Heart left ventricle (tissue), 16 donors: ENCODE data around the gene PUS3. TPM values are rescaled to one million over a fixed set of nuclear protein-coding genes. Genes with fewer than 3 reads are reported as not detected.

ENCODE experiments used
- ATAC-seq, 4 donors: fragments of 200-7000 bp; cut with Tn5 transposase; one replicate each; pipeline ENCODE4 v1.9.1; 2020 to 2022; ENCODE audit warnings: moderate library complexity in 4 of 4, mild to moderate bottlenecking in 3 of 4, moderate number of reproducible peaks in 1 of 4
- DNase-seq, 5 donors: peaks; one replicate each; pipeline ENCODE4 v3.0.0-alpha.2; 2020
- H3K27ac ChIP-seq, 12 donors: fragments of 200-600 bp; sonication (generic) in 4 of 12; one replicate each; pipeline versions ENCODE4 v1.5.0 to v1.8.0; 2016 to 2022; ENCODE audit warnings: mild to moderate bottlenecking in 2 of 12
- H3K27me3 ChIP-seq, 9 donors: fragments of 200-600 bp; sonication (generic) in 2 of 9; one replicate each; pipeline versions ENCODE4 v1.5.1 to v1.8.0; 2016 to 2022; ENCODE audit warnings: mild to moderate bottlenecking in 3 of 9
- H3K36me3 ChIP-seq, 9 donors: fragments of 200-600 bp; sonication (generic) in 2 of 9; one replicate each; pipeline versions ENCODE4 v1.5.0 to v1.8.0; 2018 to 2022; ENCODE audit warnings: mild to moderate bottlenecking in 2 of 9
- H3K4me1 ChIP-seq, 12 donors: fragments of 200-600 bp; sonication (generic) in 4 of 12; one replicate each; pipeline versions ENCODE4 v1.5.0 to v1.8.0; 2016 to 2022; ENCODE audit warnings: mild to moderate bottlenecking in 3 of 12
- H3K4me3 ChIP-seq, 12 donors: fragments of 200-600 bp; sonication (generic) in 4 of 12; one replicate each; pipeline versions ENCODE4 v1.5.0 to v1.8.0; 2017 to 2022; ENCODE audit warnings: mild to moderate bottlenecking in 9 of 12, moderate library complexity in 4 of 12
- H3K9me3 ChIP-seq, 12 donors: fragments of 200-600 bp; sonication (generic) in 4 of 12; one replicate each; pipeline versions ENCODE4 v1.5.0 to v1.8.0; 2016 to 2022; ENCODE audit warnings: mild to moderate bottlenecking in 1 of 12
- CTCF ChIP-seq, 12 donors: fragments of 200-600 bp; sonication (generic) in 4 of 12; IDR thresholded peaks; one replicate each; pipeline versions ENCODE4 v1.5.0 to v1.8.0; 2018 to 2022; ENCODE audit warnings: antibody characterized with exemption in 12 of 12, mild to moderate bottlenecking in 5 of 12
- POLR2A ChIP-seq, 2 donors: fragments of 450-650 bp; IDR thresholded peaks; one replicate each; pipeline ENCODE4 v1.6.1; 2017; ENCODE audit warnings: antibody characterized with exemption in 2 of 2, mild to moderate bottlenecking in 2 of 2, moderate library complexity in 2 of 2
- WGBS, 4 donors: extraction: QIAGEN DNeasy Blood & Tissue Kit in 2 of 4; methylation state at CpG; one replicate each; pipeline versions ENCODE4 v1.1.5 to v1.1.7; 2013 to 2018; 5-methylcytosine and 5-hydroxymethylcytosine counted together
- intact Hi-C, 10 donors: fragments of 100-400 bp; cut with DNase I; formaldehyde crosslinking; loops; one replicate each; pipeline versions ENCODE4 v1.11.1 to v1.14.2; 2022
- polyA plus RNA-seq, 2 donors: library from polyadenylated mRNA; stranded (reverse); fragments of 200-250 nt; gene quantifications; one replicate each; pipeline ENCODE4 v1.2.3, GENCODE V29; 2013
- total RNA-seq, 9 donors: library from RNA; depleted of rRNA in 2 of 9; stranded (reverse); fragments of >200 nt in 2 of 9; fragmentation: NEBNext Ultra II Directional in 3 of 9; extraction: Animal tissue kit (Norgen Biotek cat#: 25700) in 3 of 9; gene quantifications; one replicate each; pipeline versions ENCODE4 v1.1.0 to v1.2.4, GENCODE V29; 2016 to 2023
- donor health status: ischemic (EF 13 %, LVEDD 7.1; RV severe dilation, severe dysfunction).
- donor health status: healthy with polysubstance abuse.
- donor health status: DM: no; HTN: yes; CAD: no.
- donor health status: DM: no; HTN: no; CAD: no.
- donor health status: ischemic (EF 25% LVEDD 6.9; RV normal size, moderate dysfunction).
- donor health status: ischemic (EF 25% LVEDD 5.7; RV mildly dilated, moderate dysfunction).
- donor health status: healthy.
- donor health status: DM: yes; HTN: yes; CAD: no.
- donor health status: ischemic (EF 35%, LVEDD 5.7; RV mildly dilated, moderate dysfunction).
- donor health status: nonischemic (EF 11% LVEDD 7.7; RV severe dilation, severe dysfunction).
- donor health status: DM: yes; HTN: yes; CAD: no.
- donor health status: PGD.
- donor health status: ischemic (EF 29% LVEDD 5.4; RV normal size, mild dysfunction).
- donor health status: nonischemic (EF 23%, LVEDD 6.1; RV moderate dilation, normal function).

Gene PUS3
- total and polyA plus RNA-seq, 11 donors: 5.4 to 11.0 (median 8.3) TPM

GRCh38 chr11:125932301-125932700 is 29.3 kb upstream of the PUS3 start:
- TF ChIP-seq POLR2A (IDR thresholded peaks at IDR 0.05) (no peak), CTCF (IDR thresholded peaks at IDR 0.05) (no peak)
- Histone ChIP-seq H3K27ac (no peak overlapping the region), H3K4me3 (no peak overlapping the region), H3K36me3 (no peaks in the 10 kb centered on the region), H3K4me1 (no peaks in the 10 kb centered on the region), H3K9me3 (no peaks in the 10 kb centered on the region), H3K27me3 (peaks cover 0 to 6% (median 0%) of the 10 kb centered on the region in 9 donors)
- no peak for ATAC-seq
- intact Hi-C loops: no loop called here
- 80 to 82% (median 81%) methylated on average over 9 of the region's 9 CpGs for WGBS, 4 donors
- DNase-seq: no peak

- H3K36me3 ChIP-seq: no peaks in the 10 kb centered on the region
- no peak overlapping the region for H3K27ac ChIP-seq
- TF ChIP-seq CTCF (IDR thresholded peaks at IDR 0.05) (no peak), POLR2A (IDR thresholded peaks at IDR 0.05) (no peak)
- no peaks in the 10 kb centered on the region for H3K4me1 ChIP-seq
- DNase-seq (no peak), ATAC-seq (no peak)
- intact Hi-C loops: no loop called here
- 87 to 89% (median 88%) methylated on average over 6 of the region's 6 CpGs for WGBS, 4 donors
- peaks cover 0 to 6% (median 0%) of the 10 kb centered on the region in 9 donors for H3K27me3 ChIP-seq
- H3K4me3 ChIP-seq: no peak overlapping the region
- H3K9me3 ChIP-seq: no peaks in the 10 kb centered on the region
Observed at GRCh38 chr11:125931668-125932067, 28.7 kb upstream of the PUS3 start.

- no peaks in the 10 kb centered on the region for H3K36me3 ChIP-seq
- TF ChIP-seq POLR2A (IDR thresholded peaks at IDR 0.05): no peak
- 80 to 84% (median 83%) methylated on average over 3 of the region's 3 CpGs for WGBS, 4 donors
- ATAC-seq: no peak
- H3K27me3 ChIP-seq: peaks cover 0 to 6% (median 0%) of the 10 kb centered on the region in 9 donors
- H3K9me3 ChIP-seq: no peaks in the 10 kb centered on the region
- no peak for DNase-seq
- intact Hi-C loops: no loop called here
- no peak overlapping the region for H3K4me3 ChIP-seq
- H3K4me1 ChIP-seq: no peaks in the 10 kb centered on the region
- no peak overlapping the region for H3K27ac ChIP-seq
Observed at GRCh38 chr11:125931116-125931515, 28.1 kb upstream of the PUS3 start.

GRCh38 chr11:125930076-125930450 is 27.1 kb upstream of the PUS3 start:
- Histone ChIP-seq H3K27ac (no peak overlapping the region), H3K9me3 (no peaks in the 10 kb centered on the region), H3K4me3 (no peak overlapping the region), H3K4me1 (no peaks in the 10 kb centered on the region), H3K27me3 (peaks cover 0 to 6% (median 0%) of the 10 kb centered on the region in 9 donors), H3K36me3 (no peaks in the 10 kb centered on the region)
- no peak for TF ChIP-seq POLR2A (IDR thresholded peaks at IDR 0.05)
- TF ChIP-seq CTCF (IDR thresholded peaks at IDR 0.05): no peak
- ATAC-seq (no peak), DNase-seq (no peak)
- WGBS, 4 donors: 89 to 92% (median 90%) methylated on average over 11 of the region's 11 CpGs
- intact Hi-C loops: no loop called here

- ATAC-seq (no peak), DNase-seq (no peak)
- 79 to 88% (median 85%) methylated on average over 8 to 9 of the region's 9 CpGs for WGBS, 4 donors
- no peaks in the 10 kb centered on the region for H3K36me3 ChIP-seq
- H3K9me3 ChIP-seq: no peaks in the 10 kb centered on the region
- intact Hi-C loops: loop anchor here in 2 of 10 donors (5.0 kb wide), 2 partner anchors 263 to 338 kb away; partner anchors contain the start of genes FOXRED1 (in 1 of the 2) and SRPRA (in 1 of the 2)
- H3K27ac ChIP-seq: no peak overlapping the region
- TF ChIP-seq CTCF (IDR thresholded peaks at IDR 0.05) (no peak), POLR2A (IDR thresholded peaks at IDR 0.05) (no peak)
- no peak overlapping the region for H3K4me3 ChIP-seq
- H3K4me1 ChIP-seq: no peaks in the 10 kb centered on the region
- H3K27me3 ChIP-seq: peaks cover 0 to 6% (median 0%) of the 10 kb centered on the region in 9 donors
Observed at GRCh38 chr11:125929445-125930075, 26.6 kb upstream of the PUS3 start.
